Smooth muscle cell (in vitro differentiated cells): ENCODE measurements around the gene RANBP1. TPM values are rescaled to one million over a fixed set of nuclear protein-coding genes. Genes with fewer than 3 reads are reported as not detected.
"Not testable (repeated sequence)": the region's sequence is repeated elsewhere in the genome, so short reads cannot be mapped to it uniquely, and the experiment has no call there.

Experiments
- DNase-seq: peaks from one replicate; lab custom pipeline; 2025; ENCODE audit not compliant: unreplicated experiment; lab: John Stamatoyannopoulos, UW
- H2AFZ ChIP-seq: fragments of 200-600 bp; sonication (generic); 2 replicates; pipeline ENCODE4 v1.6.0; 2016; ENCODE audit warnings: antibody characterized with exemption, low read depth, mild to moderate bottlenecking
- H3F3A ChIP-seq: fragments of 200-600 bp; sonication (generic); 2 replicates; pipeline ENCODE4 v1.6.0; 2017; ENCODE audit warnings: antibody characterized with exemption, low read depth
- H3K27ac ChIP-seq: fragments of 200-600 bp; sonication (generic); 2 replicates; pipeline ENCODE4 v1.5.1; 2016; ENCODE audit warnings: low read depth, mild to moderate bottlenecking
- H3K27me3 ChIP-seq: fragments of 200-600 bp; sonication (generic); 2 replicates; pipeline ENCODE4 v1.6.1; 2016; ENCODE audit warnings: low read depth, mild to moderate bottlenecking
- H3K36me3 ChIP-seq: fragments of 200-600 bp; sonication (generic); 2 replicates; pipeline ENCODE4 v1.5.1; 2016; ENCODE audit warnings: low read depth
- H3K4me1 ChIP-seq: fragments of 200-600 bp; sonication (generic); 2 replicates; pipeline ENCODE4 v1.5.1; 2016; ENCODE audit warnings: low read depth
- H3K4me2 ChIP-seq: fragments of 200-600 bp; sonication (generic); 2 replicates; pipeline ENCODE4 v1.6.0; 2016; ENCODE audit warnings: mild to moderate bottlenecking
- H3K4me3 ChIP-seq: fragments of 200-600 bp; sonication (generic); 2 replicates; pipeline ENCODE4 v1.5.1; 2016; ENCODE audit warnings: mild to moderate bottlenecking
- H3K79me2 ChIP-seq: fragments of 200-600 bp; sonication (generic); 2 replicates; pipeline ENCODE4 v1.6.0; 2016; ENCODE audit warnings: low read depth, mild to moderate bottlenecking
- H3K9ac ChIP-seq: fragments of 200-600 bp; sonication (generic); 2 replicates; pipeline ENCODE4 v1.6.0; 2016; ENCODE audit warnings: low read depth
- H3K9me3 ChIP-seq: fragments of 200-600 bp; sonication (generic); replicated peaks from 2 replicates; pipeline ENCODE4 v1.5.1; 2016; ENCODE audit warnings: low read depth
- H4K20me1 ChIP-seq: fragments of 200-600 bp; sonication (generic); 2 replicates; pipeline ENCODE4 v1.6.0; 2016; ENCODE audit warnings: low read depth
- WGBS: methylation state at CpG from one replicate; pipeline ENCODE4 v1.1.7; 2016; ENCODE audit warnings: low lambda C conversion rate; 5-methylcytosine and 5-hydroxymethylcytosine counted together
- polyA plus RNA-seq: library from polyadenylated mRNA; unstranded; fragments of >200 nt; fragmentation: Nextera tagmentation; extraction: Ambion mirVana; gene quantifications from 2 replicates; pipeline ENCODE4 v1.2.1, GENCODE V29; 2016
- total RNA-seq: library from RNA; depleted of rRNA; stranded (reverse); fragments of >200 nt; gene quantifications from 2 replicates; pipeline ENCODE4 v1.2.3, GENCODE V29; 2014
- TF ChIP-seq, protein P1 (sequence below): fragments of 200-600 bp; sonication (generic); IDR thresholded peaks from 2 replicates; pipeline ENCODE4 v1.5.1; 2017; ENCODE audit warnings: borderline replicate concordance, mild to moderate bottlenecking, antibody characterized with exemption; ENCODE audit not compliant: insufficient read depth, poor library complexity, severe bottlenecking

Gene RANBP1
- total RNA-seq (278 and 331 TPM in 2 replicates), polyA plus RNA-seq (196 and 235 TPM in 2 replicates)

DNA sequence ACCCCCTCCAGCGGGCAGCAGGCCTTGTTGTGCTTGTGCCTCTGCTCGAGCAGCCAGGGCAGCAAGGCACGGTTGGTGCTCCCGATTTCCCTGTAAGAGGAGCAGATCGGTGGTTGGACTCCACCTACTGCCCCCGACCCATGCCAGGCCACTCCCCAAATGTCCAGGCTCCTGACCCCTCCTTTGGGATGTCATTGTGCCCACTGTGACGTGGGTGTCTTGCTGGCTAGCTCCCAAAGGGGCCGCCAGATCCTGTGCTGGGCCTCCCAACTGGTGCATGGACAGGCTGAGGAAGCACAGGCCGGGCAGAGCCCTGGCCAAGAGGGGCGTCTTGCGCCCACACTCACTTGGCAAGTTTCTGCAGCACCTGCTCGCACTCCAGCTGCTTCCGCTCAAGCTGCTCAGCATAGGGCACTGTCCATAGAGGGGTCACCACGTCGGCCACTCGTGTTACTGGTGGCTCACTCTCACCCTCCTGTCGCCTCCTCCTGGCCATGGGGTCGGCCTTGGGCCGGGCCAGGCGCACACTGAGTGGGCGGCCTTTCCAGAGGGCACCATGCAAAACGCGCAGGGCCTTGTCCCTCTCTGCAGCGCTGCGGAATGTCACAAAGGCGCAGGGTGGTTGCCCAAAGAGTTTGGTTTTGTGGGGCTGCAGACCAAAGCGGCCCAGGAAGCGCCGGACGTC lies at the start of gene RANBP1:
Gene RANBP1, plus strand, starts transcription at position 414 of the 685 bp plus-strand sequence. Its CDS starts 81 bp downstream, at position 495.
- Histone ChIP-seq H3F3A (peaks cover 7% of the 10 kb centered on the region), H3K79me2 (peaks cover 50% of the 10 kb centered on the region), H3K4me3 (peak within 1 kb of the TSS; percentile 99), H2AFZ (peak within 1 kb of the TSS; percentile 43), H3K36me3 (no peaks in the 10 kb centered on the region), H3K9me3 (no peaks in the 10 kb centered on the region), H4K20me1 (peaks cover 14% of the 10 kb centered on the region), H3K4me1 (peaks cover 12% of the 10 kb centered on the region), H3K27me3 (no peaks in the 10 kb centered on the region), H3K27ac (peak within 1 kb of the TSS; percentile 84), H3K4me2 (peak within 1 kb of the TSS; percentile 99), H3K9ac (peak within 1 kb of the TSS; percentile 98)
- WGBS, result 92% methylated on average over 30 of the region's 30 CpGs
- no peak for DNase-seq
- TF ChIP-seq, protein P1, sequence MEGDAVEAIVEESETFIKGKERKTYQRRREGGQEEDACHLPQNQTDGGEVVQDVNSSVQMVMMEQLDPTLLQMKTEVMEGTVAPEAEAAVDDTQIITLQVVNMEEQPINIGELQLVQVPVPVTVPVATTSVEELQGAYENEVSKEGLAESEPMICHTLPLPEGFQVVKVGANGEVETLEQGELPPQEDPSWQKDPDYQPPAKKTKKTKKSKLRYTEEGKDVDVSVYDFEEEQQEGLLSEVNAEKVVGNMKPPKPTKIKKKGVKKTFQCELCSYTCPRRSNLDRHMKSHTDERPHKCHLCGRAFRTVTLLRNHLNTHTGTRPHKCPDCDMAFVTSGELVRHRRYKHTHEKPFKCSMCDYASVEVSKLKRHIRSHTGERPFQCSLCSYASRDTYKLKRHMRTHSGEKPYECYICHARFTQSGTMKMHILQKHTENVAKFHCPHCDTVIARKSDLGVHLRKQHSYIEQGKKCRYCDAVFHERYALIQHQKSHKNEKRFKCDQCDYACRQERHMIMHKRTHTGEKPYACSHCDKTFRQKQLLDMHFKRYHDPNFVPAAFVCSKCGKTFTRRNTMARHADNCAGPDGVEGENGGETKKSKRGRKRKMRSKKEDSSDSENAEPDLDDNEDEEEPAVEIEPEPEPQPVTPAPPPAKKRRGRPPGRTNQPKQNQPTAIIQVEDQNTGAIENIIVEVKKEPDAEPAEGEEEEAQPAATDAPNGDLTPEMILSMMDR, result no peak

GRCh38 chr22:20066617-20067383 lies 49.1 kb upstream of the RANBP1 start:
- Histone ChIP-seq H2AFZ (no peak overlapping the region), H3K79me2 (no peaks in the 10 kb centered on the region), H3K27me3 (no peaks in the 10 kb centered on the region), H3K4me3 (no peak overlapping the region), H3K27ac (no peak overlapping the region), H3K9me3 (no peaks in the 10 kb centered on the region), H4K20me1 (no peaks in the 10 kb centered on the region), H3K36me3 (no peaks in the 10 kb centered on the region), H3K9ac (no peak overlapping the region), H3F3A (no peaks in the 10 kb centered on the region), H3K4me1 (no peaks in the 10 kb centered on the region), H3K4me2 (no peak overlapping the region)
- DNase-seq, result no peak
- WGBS, result 94% methylated on average over 11 of the region's 11 CpGs
- TF ChIP-seq, protein P1, result no peak

DNA sequence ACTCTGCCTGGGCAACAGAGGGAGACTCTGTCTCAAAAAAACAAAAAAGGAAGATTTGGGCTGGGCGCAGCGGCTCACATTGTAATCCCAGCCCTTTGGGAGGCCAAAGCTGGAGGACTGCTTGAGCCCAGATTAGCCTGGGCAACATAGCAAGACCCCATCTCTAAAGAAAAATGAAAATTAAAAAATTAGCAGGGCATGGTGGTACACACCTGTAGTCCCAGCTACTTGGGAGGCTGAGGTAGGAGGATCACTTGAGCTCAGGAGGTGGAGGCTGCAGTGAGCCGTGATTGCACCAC lies 48.6 kb upstream of the RANBP1 start:
- H3F3A ChIP-seq, H3K9me3 ChIP-seq, H3K4me1 ChIP-seq, H4K20me1 ChIP-seq, H3K36me3 ChIP-seq, H3K4me3 ChIP-seq, H2AFZ ChIP-seq, H3K9ac ChIP-seq, H3K4me2 ChIP-seq, DNase-seq, H3K27me3 ChIP-seq, H3K27ac ChIP-seq, H3K79me2 ChIP-seq: not testable (repeated sequence)
- WGBS, result 94% methylated on average over 3 of the region's 3 CpGs

GRCh38 chr22:20068640-20069039 lies 47.3 kb upstream of the RANBP1 start:
- no peak for DNase-seq
- Histone ChIP-seq H3K9ac (no peak overlapping the region), H2AFZ (no peak overlapping the region), H3F3A (no peaks in the 10 kb centered on the region), H3K4me3 (no peak overlapping the region), H3K9me3 (no peaks in the 10 kb centered on the region), H3K4me1 (no peaks in the 10 kb centered on the region), H3K79me2 (no peaks in the 10 kb centered on the region), H3K27me3 (no peaks in the 10 kb centered on the region), H3K4me2 (no peak overlapping the region), H3K27ac (no peak overlapping the region), H3K36me3 (no peaks in the 10 kb centered on the region), H4K20me1 (no peaks in the 10 kb centered on the region)
- TF ChIP-seq, protein P1, result no peak
- 96% methylated on average over 7 of the region's 7 CpGs for WGBS
